ENCODE data around the gene S100A14. TPM values are rescaled to one million over a fixed set of nuclear protein-coding genes. Genes with fewer than 3 reads are reported as not detected.

Gene S100A14
- total and polyA plus RNA-seq, 9 of the 15 experiments (the other 6 are each of a cell fraction or from before 2014, with no cell fraction given): 0.10 to 0.64 (median 0.24) TPM; not detected in 3

DNA sequence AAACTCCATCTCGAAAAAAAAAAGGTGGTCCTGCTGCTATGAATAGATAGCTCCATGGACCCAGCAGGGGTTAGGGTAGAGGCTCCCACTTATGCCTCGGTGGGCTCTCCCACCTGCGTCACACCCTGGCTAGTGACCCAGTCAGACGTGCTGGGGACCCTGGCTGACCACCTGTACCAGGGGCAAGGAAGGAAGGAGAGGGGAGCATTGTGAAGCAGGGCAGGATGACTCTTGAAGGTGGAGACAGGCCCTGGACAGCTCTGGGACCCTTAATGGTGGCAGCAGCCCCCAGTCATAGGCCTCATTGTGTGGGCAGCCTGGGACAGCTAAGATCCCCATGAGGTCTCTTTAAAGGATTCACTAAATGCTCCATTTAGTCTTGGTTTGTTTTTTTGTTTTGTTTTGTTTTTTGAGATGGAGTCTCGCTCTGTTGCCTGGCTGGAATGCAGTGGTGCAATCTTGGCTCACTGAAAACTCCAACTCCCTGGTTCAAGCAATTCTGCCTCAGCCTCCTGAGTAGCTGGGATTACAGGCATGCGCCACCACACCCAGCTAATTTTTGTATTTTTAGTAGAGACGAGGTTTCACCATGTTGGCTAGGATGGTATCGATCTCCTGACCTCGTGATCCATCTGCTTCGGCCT lies 32.0 kb upstream of the S100A14 start (continued):
- TF ChIP-seq, protein P1, sequence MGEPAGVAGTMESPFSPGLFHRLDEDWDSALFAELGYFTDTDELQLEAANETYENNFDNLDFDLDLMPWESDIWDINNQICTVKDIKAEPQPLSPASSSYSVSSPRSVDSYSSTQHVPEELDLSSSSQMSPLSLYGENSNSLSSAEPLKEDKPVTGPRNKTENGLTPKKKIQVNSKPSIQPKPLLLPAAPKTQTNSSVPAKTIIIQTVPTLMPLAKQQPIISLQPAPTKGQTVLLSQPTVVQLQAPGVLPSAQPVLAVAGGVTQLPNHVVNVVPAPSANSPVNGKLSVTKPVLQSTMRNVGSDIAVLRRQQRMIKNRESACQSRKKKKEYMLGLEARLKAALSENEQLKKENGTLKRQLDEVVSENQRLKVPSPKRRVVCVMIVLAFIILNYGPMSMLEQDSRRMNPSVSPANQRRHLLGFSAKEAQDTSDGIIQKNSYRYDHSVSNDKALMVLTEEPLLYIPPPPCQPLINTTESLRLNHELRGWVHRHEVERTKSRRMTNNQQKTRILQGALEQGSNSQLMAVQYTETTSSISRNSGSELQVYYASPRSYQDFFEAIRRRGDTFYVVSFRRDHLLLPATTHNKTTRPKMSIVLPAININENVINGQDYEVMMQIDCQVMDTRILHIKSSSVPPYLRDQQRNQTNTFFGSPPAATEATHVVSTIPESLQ (CRISPR knock-in tag; IDR thresholded peaks at IDR 0.05): no peak
- TF ChIP-seq ZNF696 (CRISPR knock-in tag; conservative IDR thresholded peaks at IDR 0.05): no peak
- TF ChIP-seq, protein P2, sequence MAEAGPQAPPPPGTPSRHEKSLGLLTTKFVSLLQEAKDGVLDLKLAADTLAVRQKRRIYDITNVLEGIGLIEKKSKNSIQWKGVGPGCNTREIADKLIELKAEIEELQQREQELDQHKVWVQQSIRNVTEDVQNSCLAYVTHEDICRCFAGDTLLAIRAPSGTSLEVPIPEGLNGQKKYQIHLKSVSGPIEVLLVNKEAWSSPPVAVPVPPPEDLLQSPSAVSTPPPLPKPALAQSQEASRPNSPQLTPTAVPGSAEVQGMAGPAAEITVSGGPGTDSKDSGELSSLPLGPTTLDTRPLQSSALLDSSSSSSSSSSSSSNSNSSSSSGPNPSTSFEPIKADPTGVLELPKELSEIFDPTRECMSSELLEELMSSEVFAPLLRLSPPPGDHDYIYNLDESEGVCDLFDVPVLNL (CRISPR knock-in tag; IDR thresholded peaks at IDR 0.05; ENCODE audit: low read depth): no peak
- TF ChIP-seq, protein P3, sequence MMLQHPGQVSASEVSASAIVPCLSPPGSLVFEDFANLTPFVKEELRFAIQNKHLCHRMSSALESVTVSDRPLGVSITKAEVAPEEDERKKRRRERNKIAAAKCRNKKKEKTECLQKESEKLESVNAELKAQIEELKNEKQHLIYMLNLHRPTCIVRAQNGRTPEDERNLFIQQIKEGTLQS (IDR thresholded peaks at IDR 0.05): no peak
- TF ChIP-seq, protein P3 (CRISPR knock-in tag; conservative IDR thresholded peaks at IDR 0.05): no peak
- no peak for TF ChIP-seq ZNF584 (CRISPR knock-in tag; IDR thresholded peaks at IDR 0.05; ENCODE audit: low read depth)
- TF ChIP-seq ESRRA (IDR thresholded peaks at IDR 0.05; ENCODE audit: borderline replicate concordance, low read depth): no peak
- no peak for TF ChIP-seq CHD4 (IDR thresholded peaks at IDR 0.05; ENCODE audit: insufficient read depth, insufficient replicate concordance, low read depth, low read length, poor library complexity, severe bottlenecking)
- TF ChIP-seq, protein P4, sequence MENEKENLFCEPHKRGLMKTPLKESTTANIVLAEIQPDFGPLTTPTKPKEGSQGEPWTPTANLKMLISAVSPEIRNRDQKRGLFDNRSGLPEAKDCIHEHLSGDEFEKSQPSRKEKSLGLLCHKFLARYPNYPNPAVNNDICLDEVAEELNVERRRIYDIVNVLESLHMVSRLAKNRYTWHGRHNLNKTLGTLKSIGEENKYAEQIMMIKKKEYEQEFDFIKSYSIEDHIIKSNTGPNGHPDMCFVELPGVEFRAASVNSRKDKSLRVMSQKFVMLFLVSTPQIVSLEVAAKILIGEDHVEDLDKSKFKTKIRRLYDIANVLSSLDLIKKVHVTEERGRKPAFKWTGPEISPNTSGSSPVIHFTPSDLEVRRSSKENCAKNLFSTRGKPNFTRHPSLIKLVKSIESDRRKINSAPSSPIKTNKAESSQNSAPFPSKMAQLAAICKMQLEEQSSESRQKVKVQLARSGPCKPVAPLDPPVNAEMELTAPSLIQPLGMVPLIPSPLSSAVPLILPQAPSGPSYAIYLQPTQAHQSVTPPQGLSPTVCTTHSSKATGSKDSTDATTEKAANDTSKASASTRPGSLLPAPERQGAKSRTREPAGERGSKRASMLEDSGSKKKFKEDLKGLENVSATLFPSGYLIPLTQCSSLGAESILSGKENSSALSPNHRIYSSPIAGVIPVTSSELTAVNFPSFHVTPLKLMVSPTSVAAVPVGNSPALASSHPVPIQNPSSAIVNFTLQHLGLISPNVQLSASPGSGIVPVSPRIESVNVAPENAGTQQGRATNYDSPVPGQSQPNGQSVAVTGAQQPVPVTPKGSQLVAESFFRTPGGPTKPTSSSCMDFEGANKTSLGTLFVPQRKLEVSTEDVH (IDR thresholded peaks at IDR 0.05; ENCODE audit: low read depth, partially characterized antibody): peak; percentile 21
- TF ChIP-seq, protein P5, sequence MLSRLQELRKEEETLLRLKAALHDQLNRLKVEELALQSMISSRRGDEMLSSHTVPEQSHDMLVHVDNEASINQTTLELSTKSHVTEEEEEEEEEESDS (CRISPR knock-in tag; IDR thresholded peaks at IDR 0.05): no peak
- TF ChIP-seq ILF3 (IDR thresholded peaks at IDR 0.05; ENCODE audit: borderline replicate concordance): 0 out of 2 replicates have a peak, but pooled peaks have one; percentile 34
- TF ChIP-seq ZKSCAN8 (CRISPR knock-in tag; IDR thresholded peaks at IDR 0.05): no peak
- no peak for TF ChIP-seq HDAC6 (IDR thresholded peaks at IDR 0.05; ENCODE audit: low read depth, low read length)
- no peak for TF ChIP-seq TAL1 (IDR thresholded peaks at IDR 0.05)
- peak; percentile 64 for TF ChIP-seq POLR2G (IDR thresholded peaks at IDR 0.05; ENCODE audit: low read depth, low read length)
- TF ChIP-seq YBX1 (IDR thresholded peaks at IDR 0.05): no peak
- TF ChIP-seq TBL1XR1 (IDR thresholded peaks at IDR 0.05; ENCODE audit: low read length in 2 of 2): no peak
- no peak for TF ChIP-seq PURB (CRISPR knock-in tag; IDR thresholded peaks at IDR 0.05; ENCODE audit: low read depth)
- TF ChIP-seq SNRNP70 (optimal IDR thresholded peaks at IDR 0.05; ENCODE audit: low read depth, low read length): no peak

All from K562 (cell line).